ENCODE results near the gene NMT1. TPM values are rescaled to one million over a fixed set of nuclear protein-coding genes. Genes with fewer than 3 reads are reported as not detected.

Gene NMT1
- total RNA-seq, 1 experiment from 2014 or later: 132 TPM

GRCh38 chr17:45067637-45068036 is 6.5 kb downstream of the NMT1 start:
- TF ChIP-seq CTCF (conservative IDR thresholded peaks at IDR 0.05) (no peak), EZH2 (IDR thresholded peaks at IDR 0.05; ENCODE audit: low read depth) (no peak)
- Histone ChIP-seq H3F3A (ENCODE audit: insufficient read depth, low read depth) (peaks cover 17% of the 10 kb centered on the region; the same call in 1 of the 2 replicates), H3K4me1 (replicated peaks; ENCODE audit: insufficient read depth) (peaks cover 5% of the 10 kb centered on the region), H3K4me3 (no peak overlapping the region), H3K4me2 (no peak overlapping the region), H2AFZ (no peak overlapping the region), H3K27me3 (ENCODE audit: insufficient read depth, low read depth) (no peaks in the 10 kb centered on the region), H3K79me2 (ENCODE audit: low read depth) (peaks cover 88% of the 10 kb centered on the region), H3K9me3 (ENCODE audit: insufficient read depth, low read depth) (no peaks in the 10 kb centered on the region), H3K36me3 (ENCODE audit: low read depth) (peaks cover 10% of the 10 kb centered on the region), H3K27ac (no peak overlapping the region), H4K20me1 (ENCODE audit: insufficient read depth) (peaks cover 48% of the 10 kb centered on the region), H3K9me2 (ENCODE audit: insufficient read depth) (no peaks in the 10 kb centered on the region)
- CTCF ChIA-PET: no interaction called here
- POLR2A ChIA-PET (ENCODE audit: unreplicated experiment): no interaction called here
- no peak for DNase-seq
- no TSS peak for BruUV-seq (replicated peaks)
- intact Hi-C loops (cut with micrococcal nuclease; ENCODE audit: unreplicated experiment): no loop called here

GRCh38 chr17:45070001-45070400 is 8.9 kb downstream of the NMT1 start:
- DNase-seq: no peak
- CTCF ChIA-PET: no interaction called here
- Histone ChIP-seq H3K27ac (no peak overlapping the region), H4K20me1 (ENCODE audit: insufficient read depth) (peaks cover 39% of the 10 kb centered on the region), H3K9me2 (ENCODE audit: insufficient read depth) (no peaks in the 10 kb centered on the region), H3K27me3 (ENCODE audit: insufficient read depth, low read depth) (no peaks in the 10 kb centered on the region), H3K4me1 (replicated peaks; ENCODE audit: insufficient read depth) (no peaks in the 10 kb centered on the region), H3K36me3 (ENCODE audit: low read depth) (peaks cover 23% of the 10 kb centered on the region), H3K4me3 (no peak overlapping the region), H3K9me3 (ENCODE audit: insufficient read depth, low read depth) (no peaks in the 10 kb centered on the region), H3K4me2 (no peak overlapping the region), H2AFZ (no peak overlapping the region), H3F3A (ENCODE audit: insufficient read depth, low read depth) (peaks cover 12% of the 10 kb centered on the region; the same call in 1 of the 2 replicates), H3K79me2 (ENCODE audit: low read depth) (peaks cover 85% of the 10 kb centered on the region)
- intact Hi-C loops (cut with micrococcal nuclease; ENCODE audit: unreplicated experiment): no loop called here
- no TSS peak for BruUV-seq (replicated peaks)
- POLR2A ChIA-PET (ENCODE audit: unreplicated experiment): no interaction called here
- no peak for TF ChIP-seq EZH2 (IDR thresholded peaks at IDR 0.05; ENCODE audit: low read depth)
- no peak for TF ChIP-seq CTCF (conservative IDR thresholded peaks at IDR 0.05)

- H3K27me3 ChIP-seq (ENCODE audit: insufficient read depth, low read depth): no peaks in the 10 kb centered on the region
- CTCF ChIA-PET: no interaction called here
- peaks cover 12% of the 10 kb centered on the region; the same call in 1 of the 2 replicates for H3F3A ChIP-seq (ENCODE audit: insufficient read depth, low read depth)
- BruUV-seq (replicated peaks): no TSS peak
- peaks cover 36% of the 10 kb centered on the region for H4K20me1 ChIP-seq (ENCODE audit: insufficient read depth)
- POLR2A ChIA-PET (ENCODE audit: unreplicated experiment): no interaction called here
- H3K36me3 ChIP-seq (ENCODE audit: low read depth): peaks cover 24% of the 10 kb centered on the region
- peaks cover 85% of the 10 kb centered on the region for H3K79me2 ChIP-seq (ENCODE audit: low read depth)
- no peaks in the 10 kb centered on the region for H3K9me3 ChIP-seq (ENCODE audit: insufficient read depth, low read depth)
- TF ChIP-seq CTCF (conservative IDR thresholded peaks at IDR 0.05) (no peak), EZH2 (IDR thresholded peaks at IDR 0.05; ENCODE audit: low read depth) (no peak)
- H3K9me2 ChIP-seq (ENCODE audit: insufficient read depth): no peaks in the 10 kb centered on the region
- H2AFZ ChIP-seq: no peak overlapping the region
- intact Hi-C loops (cut with micrococcal nuclease; ENCODE audit: unreplicated experiment): no loop called here
- no peak overlapping the region for H3K4me2 ChIP-seq
- DNase-seq: no peak
- peaks cover under 1% of the 10 kb centered on the region; the same call in 1 of the 2 replicates for H3K4me1 ChIP-seq (replicated peaks; ENCODE audit: insufficient read depth)
- no peak overlapping the region for H3K27ac ChIP-seq
- no peak overlapping the region for H3K4me3 ChIP-seq
These were observed 9.7 kb downstream of the NMT1 start for GRCh38 chr17:45070809-45071208.
